Mesenchymal stem cell (in vitro differentiated cells and primary cell): Measurements from ENCODE around the gene ASF1B. TPM values are rescaled to one million over a fixed set of nuclear protein-coding genes. Genes with fewer than 3 reads are reported as not detected.
"Not testable (repeated sequence)": the region's sequence is repeated elsewhere in the genome, so short reads cannot be mapped to it uniquely, and the experiment has no call there.

Experiments used
- DNase-seq: peaks from one replicate; pipeline ENCODE4 v3.0.0-alpha.2; 2013
- H2AFZ ChIP-seq: one replicate; pipeline ENCODE4 v1.6.1; 2013; ENCODE audit warnings: low read depth, mild to moderate bottlenecking, control low read depth, inconsistent platforms, low read length, moderate library complexity
- H2AK5ac ChIP-seq: 2 replicates; pipeline ENCODE4 v1.6.1; 2013; ENCODE audit warnings: low read length, moderate library complexity, mild to moderate bottlenecking, inconsistent platforms; ENCODE audit not compliant: severe bottlenecking
- H2BK120ac ChIP-seq: one replicate; pipeline ENCODE4 v1.6.1; 2013; ENCODE audit warnings: low read depth, mild to moderate bottlenecking, inconsistent platforms, low read length, moderate library complexity
- H2BK12ac ChIP-seq, 2 experiments: one replicate each; pipeline ENCODE4 v1.6.1; 2013; ENCODE audit warnings: inconsistent platforms in 2 of 2, low read length in 2 of 2, mild to moderate bottlenecking in 2 of 2, moderate library complexity in 2 of 2, control low read depth in 1 of 2
- H2BK15ac ChIP-seq: one replicate; pipeline ENCODE4 v1.6.1; 2013; ENCODE audit warnings: mild to moderate bottlenecking, low read depth, inconsistent platforms; ENCODE audit not compliant: poor library complexity, severe bottlenecking
- H2BK5ac ChIP-seq: 2 replicates; pipeline ENCODE4 v1.6.1; 2013; ENCODE audit warnings: low read depth, mild to moderate bottlenecking, low read length, control low read depth, inconsistent platforms; ENCODE audit not compliant: poor library complexity, severe bottlenecking
- H3K14ac ChIP-seq, 2 experiments: one replicate each; pipeline ENCODE4 v1.6.1; 2013; ENCODE audit warnings: inconsistent platforms in 2 of 2, low read length in 2 of 2, control low read depth in 1 of 2, mild to moderate bottlenecking in 1 of 2, moderate library complexity in 1 of 2
- H3K18ac ChIP-seq, 2 experiments: one replicate each; pipeline ENCODE4 v1.6.1; 2013; ENCODE audit warnings: inconsistent platforms in 2 of 2, low read length in 2 of 2, control low read depth in 1 of 2, low read depth in 1 of 2, mild to moderate bottlenecking in 1 of 2
- H3K23ac ChIP-seq, 2 experiments: one replicate each; pipeline ENCODE4 v1.6.1; 2013; ENCODE audit warnings: inconsistent platforms in 2 of 2, low read length in 2 of 2, mild to moderate bottlenecking in 2 of 2, moderate library complexity in 2 of 2, control low read depth in 1 of 2
- H3K27ac ChIP-seq: 2 replicates; pipeline ENCODE4 v1.5.1; 2013; ENCODE audit warnings: mild to moderate bottlenecking, moderate library complexity, low read length, control low read depth, inconsistent platforms; ENCODE audit not compliant: poor library complexity, severe bottlenecking
- H3K27me3 ChIP-seq, 2 experiments: 2 replicates each; pipeline versions ENCODE4 v1.6.1 to v1.7.0; 2013; ENCODE audit warnings: low read length in 2 of 2, mild to moderate bottlenecking in 2 of 2, moderate library complexity in 2 of 2, control low read depth in 1 of 2, inconsistent platforms in 1 of 2; ENCODE audit not compliant: control insufficient read depth in 1 of 2, insufficient read depth in 1 of 2
- H3K36me3 ChIP-seq, 2 experiments: 2 replicates each; pipeline versions ENCODE4 v1.6.1 to v1.7.0; 2013; ENCODE audit warnings: low read length in 2 of 2, control low read depth in 1 of 2, inconsistent platforms in 1 of 2, low read depth in 1 of 2, mild to moderate bottlenecking in 1 of 2; ENCODE audit not compliant: insufficient read depth in 2 of 2, control insufficient read depth in 1 of 2
- H3K4ac ChIP-seq, 2 experiments: one replicate each; pipeline ENCODE4 v1.6.1; 2013; ENCODE audit warnings: inconsistent platforms in 2 of 2, low read length in 2 of 2, mild to moderate bottlenecking in 2 of 2, moderate library complexity in 2 of 2, control low read depth in 1 of 2, low read depth in 1 of 2
- H3K4me1 ChIP-seq: 2 replicates; pipeline ENCODE4 v1.6.1; 2013; ENCODE audit warnings: low read depth, low read length, control low read depth; ENCODE audit not compliant: control insufficient read depth, insufficient read depth
- H3K4me2 ChIP-seq: 2 replicates; pipeline ENCODE4 v1.6.1; 2013; ENCODE audit warnings: low read length, mild to moderate bottlenecking, inconsistent platforms; ENCODE audit not compliant: poor library complexity, severe bottlenecking
- H3K4me3 ChIP-seq, 2 experiments: 2 replicates each; pipeline versions ENCODE4 v1.5.1 to v1.7.0; 2013; ENCODE audit warnings: low read length in 2 of 2, mild to moderate bottlenecking in 2 of 2, control low read depth in 1 of 2, low read depth in 1 of 2; ENCODE audit not compliant: insufficient read depth in 1 of 2
- H3K79me1 ChIP-seq: replicated peaks from 2 replicates; pipeline ENCODE4 v1.6.1; 2013; ENCODE audit warnings: mild to moderate bottlenecking, control low read depth, low read length, inconsistent platforms; ENCODE audit not compliant: poor library complexity, severe bottlenecking
- H3K9ac ChIP-seq: 2 replicates; pipeline ENCODE4 v1.7.0; 2013; ENCODE audit warnings: mild to moderate bottlenecking, low read length, moderate library complexity
- H3K9me3 ChIP-seq: 2 replicates; pipeline ENCODE4 v1.7.0; 2013; ENCODE audit warnings: mild to moderate bottlenecking, low read length; ENCODE audit not compliant: control insufficient read depth
- H4K8ac ChIP-seq: one replicate; pipeline ENCODE4 v1.6.1; 2013; ENCODE audit warnings: inconsistent platforms, mild to moderate bottlenecking, low read length, moderate library complexity
- H4K91ac ChIP-seq: one replicate; pipeline ENCODE4 v1.6.1; 2013; ENCODE audit warnings: mild to moderate bottlenecking, low read length, inconsistent platforms
- WGBS: methylation state at CpG from one replicate; pipeline ENCODE4 v1.1.7; 2013; ENCODE audit warnings: mixed read lengths; 5-methylcytosine and 5-hydroxymethylcytosine counted together
- polyA plus RNA-seq, 2 experiments: library from polyadenylated mRNA; stranded (reverse); fragments of 200-250 nt; gene quantifications; one replicate each; pipeline ENCODE4 v1.2.3, GENCODE V29; 2013

ASF1B gene
- 3.5 TPM for polyA plus RNA-seq (2013, experiment 1 of 2)
- polyA plus RNA-seq (2013, experiment 2 of 2): 3.5 TPM

GRCh38 chr19:14136509-14137281 lies at the start of gene ASF1B:
Gene ASF1B, minus strand, starts transcription at chr19:14136589. Its CDS starts 133 bp downstream, at chr19:14136456.
- Histone ChIP-seq H3K4me3 (peak within 1 kb of the TSS; percentile 88 to 98), H2BK120ac (no peak within 1 kb of the TSS), H3K9ac (peak within 1 kb of the TSS; percentile 88), H3K27ac (peak within 1 kb of the TSS; percentile 89), H2AK5ac (no peak within 1 kb of the TSS), H3K4ac (peak within 1 kb of the TSS in 1 of 2 experiments; percentile 92), H3K23ac (peak within 1 kb of the TSS in 1 of 2 experiments; percentile 23), H3K4me2 (peak within 1 kb of the TSS; percentile 100), H4K91ac (peak within 1 kb of the TSS; percentile 80), H3K4me1 (peaks cover 11% of the 10 kb centered on the region), H3K27me3 (no peaks in the 10 kb centered on the region), H2BK12ac (peak within 1 kb of the TSS in 1 of 2 experiments; percentile 42), H4K8ac (peak within 1 kb of the TSS; percentile 86), H3K14ac (peak within 1 kb of the TSS in 1 of 2 experiments; percentile 86), H3K9me3 (no peaks in the 10 kb centered on the region), H3K36me3 (no peaks in the 10 kb centered on the region), H2AFZ (peak within 1 kb of the TSS; percentile 98), H3K79me1 (peaks cover 21% of the 10 kb centered on the region), H2BK5ac (no peak within 1 kb of the TSS), H3K18ac (peak within 1 kb of the TSS; percentile 30 to 85), H2BK15ac (peak within 1 kb of the TSS; percentile 67)
- 1% methylated on average over 69 of the region's 78 CpGs for WGBS
- DNase-seq: peak; percentile 100

GRCh38 chr19:14185691-14186090 lies 49.3 kb upstream of the ASF1B start:
- not testable (repeated sequence) for H4K8ac ChIP-seq, H3K4me2 ChIP-seq, H3K4ac ChIP-seq, H3K23ac ChIP-seq, DNase-seq, H2AFZ ChIP-seq, H2AK5ac ChIP-seq, H3K18ac ChIP-seq, H3K27me3 ChIP-seq, H2BK5ac ChIP-seq, H3K14ac ChIP-seq, H3K9me3 ChIP-seq, H3K27ac ChIP-seq, H4K91ac ChIP-seq, H3K4me1 ChIP-seq, H2BK12ac ChIP-seq, H3K9ac ChIP-seq, H3K4me3 ChIP-seq, H2BK120ac ChIP-seq, H2BK15ac ChIP-seq
- 100% methylated on average over 1 of the region's 1 CpG for WGBS
- peaks cover 0 to 23% of the 10 kb centered on the region in 2 experiments for H3K36me3 ChIP-seq
- peaks cover 39% of the 10 kb centered on the region for H3K79me1 ChIP-seq

DNA sequence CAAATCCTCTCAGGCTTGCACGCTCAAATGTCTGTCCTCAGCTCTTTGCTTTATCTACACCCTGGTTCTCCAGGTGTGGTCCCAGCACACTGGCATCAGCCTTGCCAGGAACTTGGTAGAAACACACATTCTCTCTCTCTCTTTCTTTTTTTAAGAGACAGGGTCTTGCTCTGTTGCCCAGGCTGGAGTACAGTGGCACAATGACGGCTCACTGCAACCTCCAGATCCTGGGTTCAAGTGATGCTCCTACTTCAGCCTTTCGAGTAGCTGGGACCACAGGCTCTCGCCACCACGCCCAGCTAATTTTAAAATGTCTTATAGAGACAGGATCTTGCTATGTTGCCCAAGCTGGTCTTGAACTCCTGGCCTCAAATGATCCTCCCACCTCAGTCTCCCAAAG lies 48.8 kb upstream of the ASF1B start:
- Histone ChIP-seq H3K14ac (no peak overlapping the region), H2AK5ac (no peak overlapping the region), H4K91ac (no peak overlapping the region), H3K9ac (no peak overlapping the region), H3K27me3 (no peaks in the 10 kb centered on the region), H3K4me3 (no peak overlapping the region), H2BK15ac (no peak overlapping the region), H3K4me1 (no peaks in the 10 kb centered on the region), H3K4me2 (no peak overlapping the region), H4K8ac (no peak overlapping the region), H2BK5ac (no peak overlapping the region), H3K4ac (no peak overlapping the region), H3K36me3 (peaks cover 0 to 23% of the 10 kb centered on the region in 2 experiments), H2AFZ (no peak overlapping the region), H2BK120ac (no peak overlapping the region), H3K18ac (no peak overlapping the region), H3K79me1 (peaks cover 37% of the 10 kb centered on the region), H3K23ac (no peak overlapping the region), H2BK12ac (no peak overlapping the region), H3K27ac (no peak overlapping the region), H3K9me3 (no peaks in the 10 kb centered on the region)
- WGBS: 92% methylated on average over 5 of the region's 5 CpGs
- DNase-seq: no peak

DNA sequence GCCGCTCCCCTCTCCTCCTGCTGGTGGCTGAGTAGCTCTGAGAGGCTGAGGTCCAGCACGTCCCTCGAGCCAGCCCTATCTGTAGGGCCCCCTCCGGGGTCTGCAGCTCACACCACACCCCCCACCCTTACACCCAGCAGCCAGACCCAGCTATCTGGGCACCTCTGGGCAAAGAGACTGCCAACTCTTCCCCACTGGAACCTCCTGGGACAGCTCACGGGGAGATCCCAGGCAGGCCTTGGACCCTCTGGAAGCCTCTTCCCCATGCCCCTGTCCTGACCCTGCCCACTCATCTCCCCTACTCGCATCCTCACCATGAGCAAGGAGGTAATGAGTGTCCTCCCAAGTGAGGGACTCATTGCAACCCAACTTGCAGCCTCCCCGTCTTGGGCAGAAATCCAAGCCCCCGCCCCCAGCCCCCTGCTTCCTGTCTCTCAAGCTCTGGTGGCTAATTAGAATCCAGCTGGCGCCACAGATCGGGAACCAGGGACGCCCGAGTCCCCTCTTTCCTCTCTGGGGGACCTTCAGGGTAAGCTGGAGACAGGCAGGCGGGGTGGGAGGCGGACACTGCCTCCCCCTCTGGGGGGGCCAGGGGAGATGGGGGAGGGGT lies 47.5 kb upstream of the ASF1B start:
- Histone ChIP-seq H3K14ac (no peak overlapping the region), H2BK5ac (no peak overlapping the region), H3K27me3 (no peaks in the 10 kb centered on the region)

More for the DNA sequence above, 47.5 kb upstream of the ASF1B start:
- Histone ChIP-seq H4K8ac (no peak overlapping the region), H3K4me3 (peak overlapping the region in 1 of 2 experiments; percentile 4), H2BK12ac (no peak overlapping the region), H3K4ac (no peak overlapping the region), H3K9ac (no peak overlapping the region), H3K79me1 (peaks cover 35% of the 10 kb centered on the region), H3K27ac (no peak overlapping the region), H3K18ac (no peak overlapping the region), H3K9me3 (no peaks in the 10 kb centered on the region), H2BK15ac (no peak overlapping the region), H3K23ac (no peak overlapping the region), H4K91ac (no peak overlapping the region), H3K4me1 (no peaks in the 10 kb centered on the region), H2AFZ (no peak overlapping the region), H3K36me3 (peaks cover 0 to 23% of the 10 kb centered on the region in 2 experiments), H2BK120ac (no peak overlapping the region), H2AK5ac (no peak overlapping the region), H3K4me2 (no peak overlapping the region)
- no peak for DNase-seq
- WGBS: 77% methylated on average over 12 of the region's 14 CpGs
